Fibroblast of skin of abdomen (primary cell): ENCODE measurements around the gene ELSPBP1. TPM values are rescaled to one million over a fixed set of nuclear protein-coding genes. Genes with fewer than 3 reads are reported as not detected.
"Not testable (repeated sequence)": the region's sequence is repeated elsewhere in the genome, so short reads cannot be mapped to it uniquely, and the experiment has no call there.

Experiments used
- DNase-seq: peaks from one replicate; pipeline ENCODE4 v3.0.0-alpha.2; 2013
- polyA plus RNA-seq, 2 experiments: library from polyadenylated mRNA; unstranded; fragments of 120-200 nt; gene quantifications; one replicate each; pipeline ENCODE4 v1.2.1, GENCODE V29; 2013; ENCODE audit not compliant: insufficient read length in 2 of 2

ELSPBP1 gene
- not detected for polyA plus RNA-seq (2013, experiment 1 of 2; ENCODE audit: insufficient read length)
- polyA plus RNA-seq (2013, experiment 2 of 2; ENCODE audit: insufficient read length), result not detected

GRCh38 chr19:47994209-47994802 is at the start of gene ELSPBP1:
TSS of gene ELSPBP1 (plus strand) at chr19:47994632. CDS start at chr19:48008668, 14,036 bp downstream.
- DNase-seq, result no peak

GRCh38 chr19:47949852-47950521 is 44.4 kb upstream of the ELSPBP1 start:
- not testable (repeated sequence) for DNase-seq

- DNase-seq, result not testable (repeated sequence)
These were observed 42.3 kb upstream of the ELSPBP1 start for GRCh38 chr19:47952132-47952531.

GRCh38 chr19:47955936-47956335 is 38.5 kb upstream of the ELSPBP1 start:
- DNase-seq, result not testable (repeated sequence)

GRCh38 chr19:47973529-47973928 is 20.9 kb upstream of the ELSPBP1 start:
- DNase-seq, result no peak

- DNase-seq, result no peak
These were observed 3.1 kb upstream of the ELSPBP1 start for GRCh38 chr19:47991191-47991808.

GRCh38 chr19:47992070-47992469 is 2.4 kb upstream of the ELSPBP1 start, which contains the start of gene BSPH1:
TSS of gene BSPH1 (minus strand) at chr19:47992170. CDS start at chr19:47992081, 89 bp downstream.
- DNase-seq, result no peak

- DNase-seq, result no peak
These were observed 1.8 kb downstream of the ELSPBP1 start for GRCh38 chr19:47996230-47996727.

- no peak for DNase-seq
These were observed 4.4 kb downstream of the ELSPBP1 start for GRCh38 chr19:47998800-47999199.

GRCh38 chr19:48000846-48001245 is 6.4 kb downstream of the ELSPBP1 start:
- DNase-seq, result no peak

- no peak for DNase-seq
These were observed 9.8 kb downstream of the ELSPBP1 start for GRCh38 chr19:48004236-48004635.

GRCh38 chr19:48006762-48007161 is 12.3 kb downstream of the ELSPBP1 start:
- no peak for DNase-seq

GRCh38 chr19:48010932-48011758 is 16.7 kb downstream of the ELSPBP1 start:
- no peak for DNase-seq

GRCh38 chr19:48020686-48021085 is 26.3 kb downstream of the ELSPBP1 start:
- DNase-seq, result no peak

GRCh38 chr19:48023011-48023410 is 28.6 kb downstream of the ELSPBP1 start:
- no peak for DNase-seq

- no peak for DNase-seq
These were observed 29.1 kb downstream of the ELSPBP1 start for GRCh38 chr19:48023518-48023917.

GRCh38 chr19:48025480-48025879 is 31.0 kb downstream of the ELSPBP1 start:
- no peak for DNase-seq

- DNase-seq, result no peak
These were observed 35.0 kb downstream of the ELSPBP1 start for GRCh38 chr19:48029431-48029830.

GRCh38 chr19:48030073-48030472 is 35.6 kb downstream of the ELSPBP1 start:
- DNase-seq, result no peak

GRCh38 chr19:48033604-48034003 is 39.2 kb downstream of the ELSPBP1 start:
- DNase-seq, result no peak

- no peak for DNase-seq
These were observed 42.3 kb downstream of the ELSPBP1 start for GRCh38 chr19:48036765-48037164.

GRCh38 chr19:48041877-48042580 is 47.6 kb downstream of the ELSPBP1 start:
- no peak for DNase-seq
